GM18870 (cell line): Measurements from ENCODE around the gene MGME1.

Experiments used
- ATAC-seq: cut with Tn5 transposase; IDR thresholded peaks from one replicate; pipeline ENCODE4 v1.9.1; 2021; ENCODE audit warnings: moderate library complexity; ENCODE audit not compliant: unreplicated experiment

The MGME1 gene

GRCh38 chr20:17968366-17969277, at the start of gene MGME1, which contains the start of gene SNX5:
Gene MGME1 (plus strand): TSS chr20:17969018. CDS start chr20:17969860, 842 bp downstream.
Gene SNX5 (minus strand): TSS chr20:17968794. CDS start chr20:17968425, 369 bp downstream.
- peak; percentile 83 for ATAC-seq

GRCh38 chr20:17919149-17919548, 49.7 kb upstream of the MGME1 start:
- no peak for ATAC-seq

GRCh38 chr20:17921774-17922173, 47.0 kb upstream of the MGME1 start:
- no peak for ATAC-seq

- no peak for ATAC-seq
Measured at GRCh38 chr20:17925141-17925939, 43.5 kb upstream of the MGME1 start.

GRCh38 chr20:17925940-17926300, 42.9 kb upstream of the MGME1 start:
- ATAC-seq: no peak

- ATAC-seq: no peak
Measured at GRCh38 chr20:17928211-17928611, 40.6 kb upstream of the MGME1 start.

GRCh38 chr20:17928633-17929311, 40.0 kb upstream of the MGME1 start:
- no peak for ATAC-seq

- ATAC-seq: no peak
Measured at GRCh38 chr20:17931513-17931912, 37.3 kb upstream of the MGME1 start.

GRCh38 chr20:17932396-17932795, 36.4 kb upstream of the MGME1 start:
- ATAC-seq: no peak

- ATAC-seq: no peak
Measured at GRCh38 chr20:17933121-17933520, 35.7 kb upstream of the MGME1 start.

GRCh38 chr20:17933711-17934110, 35.1 kb upstream of the MGME1 start:
- ATAC-seq: no peak

GRCh38 chr20:17934141-17934862, 34.5 kb upstream of the MGME1 start:
- ATAC-seq: no peak

GRCh38 chr20:17935186-17935585, 33.6 kb upstream of the MGME1 start:
- ATAC-seq: no peak

GRCh38 chr20:17935761-17936160, 33.1 kb upstream of the MGME1 start:
- no peak for ATAC-seq

- no peak for ATAC-seq
Measured at GRCh38 chr20:17936286-17936760, 32.5 kb upstream of the MGME1 start.

GRCh38 chr20:17936761-17937732, 31.8 kb upstream of the MGME1 start:
- ATAC-seq: no peak

- no peak for ATAC-seq
Measured at GRCh38 chr20:17938871-17939619, 29.8 kb upstream of the MGME1 start.

GRCh38 chr20:17939622-17940223, 29.1 kb upstream of the MGME1 start:
- no peak for ATAC-seq
